ENCODE results near the gene BTN3A1. TPM values are rescaled to one million over a fixed set of nuclear protein-coding genes. Genes with fewer than 3 reads are reported as not detected.
A peak's percentile ranks its signal among the peaks of the same experiment; 100 is the strongest.

Gene BTN3A1
- total and polyA plus RNA-seq, 12 donors = 3.9 to 44.3 (median 8.6) TPM

- intact Hi-C loops (cut with DNase I) = loop anchor here in 1 of 10 donors (2.0 kb wide), 1 partner anchor 33 kb away; no protein-coding TSS in a partner anchor
- H3K36me3 ChIP-seq = peaks cover 0 to 4% (median 0%) of the 10 kb centered on the region in 9 donors
- no peaks in the 10 kb centered on the region for H3K27me3 ChIP-seq
- DNase-seq = no peak
- H3K4me3 ChIP-seq = peak overlapping the region in 9 of 10 donors; percentile 40 to 69 (median 60)
- WGBS, 2 donors = 63 to 77% methylated on average over 7 of the region's 7 CpGs
- no peak for ATAC-seq
- peaks cover 0 to 28% (median 16%) of the 10 kb centered on the region in 9 donors for H3K4me1 ChIP-seq
- peak overlapping the region in 9 of 10 donors; percentile 35 to 95 (median 82) for H3K27ac ChIP-seq
- peaks cover 0 to 4% (median 0%) of the 10 kb centered on the region in 11 donors for H3K9me3 ChIP-seq
- TF ChIP-seq, protein P1, sequence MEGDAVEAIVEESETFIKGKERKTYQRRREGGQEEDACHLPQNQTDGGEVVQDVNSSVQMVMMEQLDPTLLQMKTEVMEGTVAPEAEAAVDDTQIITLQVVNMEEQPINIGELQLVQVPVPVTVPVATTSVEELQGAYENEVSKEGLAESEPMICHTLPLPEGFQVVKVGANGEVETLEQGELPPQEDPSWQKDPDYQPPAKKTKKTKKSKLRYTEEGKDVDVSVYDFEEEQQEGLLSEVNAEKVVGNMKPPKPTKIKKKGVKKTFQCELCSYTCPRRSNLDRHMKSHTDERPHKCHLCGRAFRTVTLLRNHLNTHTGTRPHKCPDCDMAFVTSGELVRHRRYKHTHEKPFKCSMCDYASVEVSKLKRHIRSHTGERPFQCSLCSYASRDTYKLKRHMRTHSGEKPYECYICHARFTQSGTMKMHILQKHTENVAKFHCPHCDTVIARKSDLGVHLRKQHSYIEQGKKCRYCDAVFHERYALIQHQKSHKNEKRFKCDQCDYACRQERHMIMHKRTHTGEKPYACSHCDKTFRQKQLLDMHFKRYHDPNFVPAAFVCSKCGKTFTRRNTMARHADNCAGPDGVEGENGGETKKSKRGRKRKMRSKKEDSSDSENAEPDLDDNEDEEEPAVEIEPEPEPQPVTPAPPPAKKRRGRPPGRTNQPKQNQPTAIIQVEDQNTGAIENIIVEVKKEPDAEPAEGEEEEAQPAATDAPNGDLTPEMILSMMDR (IDR thresholded peaks at IDR 0.05) = no peak
Observed at GRCh38 chr6:26439151-26440125, 37.4 kb downstream of the BTN3A1 start.

- Histone ChIP-seq H3K36me3 (peaks cover 0 to 20% (median 0%) of the 10 kb centered on the region in 9 donors), H3K4me3 (peak overlapping the region in 9 of 10 donors; percentile 40 to 69 (median 60)), H3K9me3 (no peaks in the 10 kb centered on the region), H3K4me1 (peaks cover 0 to 42% (median 17%) of the 10 kb centered on the region in 9 donors), H3K27ac (peak overlapping the region in 9 of 10 donors; percentile 35 to 95 (median 82)), H3K27me3 (no peaks in the 10 kb centered on the region)
- 33 to 42% methylated on average over 2 of the region's 2 CpGs for WGBS, 2 donors
- intact Hi-C loops (cut with DNase I) = loop anchor here in 1 of 10 donors (2.0 kb wide), 1 partner anchor 32 kb away; no protein-coding TSS in a partner anchor
- TF ChIP-seq, protein P1 (IDR thresholded peaks at IDR 0.05) = no peak
- no peak for ATAC-seq
- DNase-seq = no peak
Observed at GRCh38 chr6:26440977-26441358, 38.9 kb downstream of the BTN3A1 start.

GRCh38 chr6:26441977-26442376, 39.9 kb downstream of the BTN3A1 start:
- ATAC-seq = no peak
- 59 to 69% methylated on average over 5 of the region's 5 CpGs for WGBS, 2 donors
- H3K4me3 ChIP-seq = peak overlapping the region in 8 of 10 donors; percentile 8 to 69 (median 61)
- H3K27ac ChIP-seq = peak overlapping the region in 1 of 10 donors; percentile 95
- H3K27me3 ChIP-seq = no peaks in the 10 kb centered on the region
- H3K4me1 ChIP-seq = peaks cover 0 to 50% (median 18%) of the 10 kb centered on the region in 9 donors
- DNase-seq = no peak
- no peaks in the 10 kb centered on the region for H3K9me3 ChIP-seq
- intact Hi-C loops (cut with DNase I) = loop anchor here in 1 of 10 donors (2.0 kb wide), 1 partner anchor 31 kb away; no protein-coding TSS in a partner anchor
- peaks cover 0 to 30% (median 0%) of the 10 kb centered on the region in 9 donors for H3K36me3 ChIP-seq
- TF ChIP-seq, protein P1 (IDR thresholded peaks at IDR 0.05) = no peak

GRCh38 chr6:26445934-26446667, 44.0 kb downstream of the BTN3A1 start:
- intact Hi-C loops (cut with DNase I) = loop anchor here in 1 of 10 donors (1.0 kb wide), 1 partner anchor 10 kb away; no protein-coding TSS in a partner anchor
- Histone ChIP-seq H3K4me3 (no peak overlapping the region), H3K4me1 (peaks cover 0 to 39% (median 13%) of the 10 kb centered on the region in 9 donors), H3K27me3 (no peaks in the 10 kb centered on the region), H3K27ac (peak overlapping the region in 1 of 10 donors; percentile 35), H3K9me3 (no peaks in the 10 kb centered on the region), H3K36me3 (peaks cover 0 to 71% (median 4%) of the 10 kb centered on the region in 9 donors)
- peak in 1 of 8 donors; percentile 38 for ATAC-seq
- no peak for DNase-seq
- TF ChIP-seq, protein P1 (IDR thresholded peaks at IDR 0.05) = no peak
- WGBS, 2 donors = 80 to 81% methylated on average over 5 of the region's 5 CpGs

All from heart right ventricle (tissue), 16 donors.